GM12878 (cell line): ENCODE data around the gene NUDT3. TPM values are rescaled to one million over a fixed set of nuclear protein-coding genes. Genes with fewer than 3 reads are reported as not detected.
"Not testable (repeated sequence)": the region's sequence is repeated elsewhere in the genome, so short reads cannot be mapped to it uniquely, and the experiment has no call there.

ENCODE experiments used
- ATAC-seq: fragments of 200-7000 bp; cut with Tn5 transposase; 3 replicates; pipeline ENCODE4 v1.9.1; 2020; ENCODE audit warnings: mild to moderate bottlenecking, moderate library complexity
- BruUV-seq: library from RNA; stranded (reverse); fragments of 400-500 nt; replicated peaks from 2 replicates; lab custom pipeline; 2021; lab: Mats Ljungman, UMichigan
- CTCF ChIA-PET: fragments of 300-600 bp; sonication (Branson Sonifier 250); formaldehyde crosslinking; extraction: SDS; loops from one replicate; lab custom pipeline; 2021; ENCODE audit warnings: inconsistent platforms; lab: Yijun Ruan, JAX
- POLR2A ChIA-PET: fragments of 350-600 bp; formaldehyde crosslinking; extraction: SDS; loops from one replicate; lab custom pipeline; 2021; ENCODE audit warnings: inconsistent platforms; lab: Charles Lee
- RAD21 ChIA-PET: fragments of 300-600 bp; sonication (Branson Sonifier 250); formaldehyde crosslinking; loops from one replicate; lab custom pipeline; 2023; ENCODE audit warnings: antibody characterized with exemption; ENCODE audit not compliant: unreplicated experiment; lab: Charles Lee
- SMC1A ChIA-PET: fragments of 300-600 bp; sonication (Branson Sonifier 250); formaldehyde crosslinking; loops from one replicate; lab custom pipeline; 2023; ENCODE audit not compliant: unreplicated experiment, uncharacterized antibody; lab: Charles Lee
- DNase-seq: peaks from one replicate; pipeline ENCODE4 v3.0.0-alpha.2; 2011; ENCODE audit warnings: low read depth, low spot score
- FAIRE-seq: peaks from 3 replicates; lab custom pipeline; 2011; peaks lifted over from hg19 to GRCh38; lab: Jason Lieb, UNC
- H2AFZ ChIP-seq: 2 replicates; pipeline ENCODE4 v1.6.0; 2011; ENCODE audit warnings: low read depth, low read length, control low read depth; ENCODE audit not compliant: control insufficient read depth
- H3K27ac ChIP-seq: 2 replicates; pipeline ENCODE4 v1.5.1; 2011; ENCODE audit warnings: control low read depth; ENCODE audit not compliant: control insufficient read depth, insufficient read depth
- H3K27me3 ChIP-seq, 2 experiments: replicated peaks in 1 of 2; 2 replicates each; pipeline versions ENCODE4 v1.6.0 to v1.6.1; 2011; ENCODE audit warnings: low read length in 1 of 2; ENCODE audit not compliant: control insufficient read depth in 2 of 2, insufficient read depth in 2 of 2
- H3K36me3 ChIP-seq, 2 experiments: 2 replicates each; pipeline ENCODE4 v1.5.1; 2011; ENCODE audit warnings: low read length in 1 of 2; ENCODE audit not compliant: control insufficient read depth in 2 of 2, insufficient read depth in 2 of 2
- H3K4me1 ChIP-seq: 2 replicates; pipeline ENCODE4 v1.6.1; 2011; ENCODE audit warnings: mild to moderate bottlenecking, low read length, moderate library complexity, mixed read lengths; ENCODE audit not compliant: control insufficient read depth, insufficient read depth
- H3K4me2 ChIP-seq: 2 replicates; pipeline ENCODE4 v1.6.0; 2011; ENCODE audit warnings: control low read depth; ENCODE audit not compliant: control insufficient read depth, insufficient read depth
- H3K4me3 ChIP-seq: fragments of 200-600 bp; sonication (generic); 2 replicates; pipeline ENCODE4 v1.5.1; 2016
- H3K79me2 ChIP-seq: 2 replicates; pipeline ENCODE4 v1.6.0; 2011; ENCODE audit warnings: low read length; ENCODE audit not compliant: control insufficient read depth, insufficient read depth
- H3K9ac ChIP-seq: 2 replicates; pipeline ENCODE4 v1.8.0; 2011; ENCODE audit warnings: low read length, control low read depth, mixed read lengths; ENCODE audit not compliant: control insufficient read depth, insufficient read depth
- H3K9me3 ChIP-seq: replicated peaks from 3 replicates; pipeline ENCODE4 v1.5.1; 2011; ENCODE audit warnings: mild to moderate bottlenecking, low read length; ENCODE audit not compliant: control insufficient read depth, insufficient read depth
- H4K20me1 ChIP-seq: 2 replicates; pipeline ENCODE4 v1.6.0; 2011; ENCODE audit not compliant: control insufficient read depth, insufficient read depth
- BACH1 ChIP-seq: fragments of 450-650 bp; IDR thresholded peaks from 2 replicates; pipeline ENCODE4 v1.6.1; 2017; ENCODE audit warnings: mild to moderate bottlenecking, borderline replicate concordance
- CBX5 ChIP-seq: sonication (generic); IDR thresholded peaks from 2 replicates; pipeline ENCODE4 v1.6.1; 2016; ENCODE audit warnings: low read depth, moderate library complexity, mild to moderate bottlenecking, inconsistent platforms
- E2F8 ChIP-seq: fragments of 450-650 bp; IDR thresholded peaks from 2 replicates; pipeline ENCODE4 v1.6.1; 2018; ENCODE audit warnings: mild to moderate bottlenecking, low read depth, moderate library complexity; ENCODE audit not compliant: partially characterized antibody
- EED ChIP-seq: sonication (generic); IDR thresholded peaks from 2 replicates; pipeline ENCODE4 v1.6.1; 2016; ENCODE audit warnings: antibody characterized with exemption, low read depth
- FOXK2 ChIP-seq: fragments of 450-650 bp; IDR thresholded peaks from 2 replicates; pipeline ENCODE4 v1.6.1; 2017; ENCODE audit warnings: mild to moderate bottlenecking, moderate library complexity
- KLF5 ChIP-seq: fragments of 450-650 bp; IDR thresholded peaks from 2 replicates; pipeline ENCODE4 v1.6.1; 2014; ENCODE audit warnings: mild to moderate bottlenecking; ENCODE audit not compliant: partially characterized antibody
- MYC ChIP-seq: IDR thresholded peaks from 2 replicates; pipeline ENCODE4 v1.6.1; 2011; ENCODE audit warnings: mild to moderate bottlenecking, low read length, moderate library complexity, inconsistent platforms; ENCODE audit not compliant: insufficient read depth, insufficient replicate concordance, insufficient read length, severe bottlenecking
- NBN ChIP-seq: fragments of 450-650 bp; IDR thresholded peaks from 2 replicates; pipeline ENCODE4 v1.6.1; 2016
- SREBF1 ChIP-seq: IDR thresholded peaks from 2 replicates; pipeline ENCODE4 v1.6.1; 2012; ENCODE audit warnings: mild to moderate bottlenecking, low read length
- TARDBP ChIP-seq: IDR thresholded peaks from 2 replicates; pipeline ENCODE4 v1.6.1; 2016; ENCODE audit warnings: borderline replicate concordance
- WGBS: methylation state at CpG from one replicate; pipeline ENCODE4 v1.1.6; 2016; ENCODE audit warnings: low lambda C conversion rate; ENCODE audit not compliant: insufficient replicate concordance, insufficient coverage; ENCODE audit errors: missing lambda C conversion rate; 5-methylcytosine and 5-hydroxymethylcytosine counted together
- in situ Hi-C: fragments of 300-500 bp; cut with MboI; formaldehyde crosslinking; loops from 9 replicates; pipeline ENCODE4 v1.14.3; 2018; ENCODE audit warnings: mixed read lengths
- intact Hi-C: fragments of 100-400 bp; cut with micrococcal nuclease; formaldehyde crosslinking; loops from one replicate; pipeline ENCODE4 v1.14.2; 2022; ENCODE audit not compliant: unreplicated experiment
- polyA plus RNA-seq, 11 experiments: library from polyadenylated mRNA; depleted of rRNA in 4 of 11; unstranded in 6 of 11; stranded (reverse) in 5 of 11; fragments of >200 nt; fragmentation: Nextera tagmentation in 4 of 11; fragmentation: Illumina TruSeq in 1 of 11; extraction: Ambion mirVana in 4 of 11; extraction: Trizol in 1 of 11; gene quantifications; 1 replicate in 1 of 11; 2 replicates in 10 of 11; pipeline versions ENCODE4 v1.2.1 to v1.2.3, GENCODE V29; 2011 to 2016; ENCODE audit warnings: inconsistent platforms in 2 of 11, missing spikeins in 2 of 11, low read depth in 1 of 11
- total RNA-seq, 4 experiments: library from RNA; depleted of rRNA in 3 of 4; stranded (reverse); fragments of >200 nt in 3 of 4; fragmentation: Illumina TruSeq in 1 of 4; extraction: Trizol in 1 of 4; gene quantifications; 2 replicates each; pipeline versions ENCODE4 v1.2.1 to v1.2.3, GENCODE V29; 2013 to 2021

The NUDT3 gene
- total and polyA plus RNA-seq, 10 of the 15 experiments (the other 5 are each of a cell fraction or from before 2014, with no cell fraction given) = 2.4 to 32.3 (median 25.5) TPM

GRCh38 chr6:34373511-34373910 lies 19.0 kb downstream of the NUDT3 start:
- H3K36me3 ChIP-seq = no peaks in the 10 kb centered on the region; a peak in 2 of 4 replicates
- H3K9ac ChIP-seq = no peak overlapping the region
- intact Hi-C loops (no loop called here), in situ Hi-C loops (no loop called here)
- H3K27ac ChIP-seq = no peak overlapping the region
- ChIA-PET CTCF (interaction anchor here (0.8 kb wide), 1 partner anchor 63 kb away, joined by 3 read pairs; no protein-coding TSS in a partner anchor), POLR2A (interaction anchor here (0.5 to 0.9 kb wide), 4 partner anchors 10 to 43 kb away, joined by 3 to 9 read pairs (median 5); no protein-coding TSS in a partner anchor), SMC1A (interaction anchor here (0.7 to 2.0 kb wide), 4 partner anchors 9 to 124 kb away, joined by 3 to 9 read pairs (median 3); no protein-coding TSS in a partner anchor), RAD21 (interaction anchor here (1.2 kb wide), 1 partner anchor 9 kb away, joined by 3 read pairs; no protein-coding TSS in a partner anchor)
- H3K4me1 ChIP-seq = peaks cover 4% of the 10 kb centered on the region; the same call in 1 of the 2 replicates
- no peaks in the 10 kb centered on the region for H3K9me3 ChIP-seq
- no peak overlapping the region for H3K4me2 ChIP-seq
- BruUV-seq = no TSS peak
- DNase-seq (no peak), FAIRE-seq (no peak), ATAC-seq (no peak)
- H2AFZ ChIP-seq = no peak overlapping the region
- peaks cover 61% of the 10 kb centered on the region for H3K79me2 ChIP-seq
- no peak overlapping the region for H3K4me3 ChIP-seq
- H3K27me3 ChIP-seq = no peaks in the 10 kb centered on the region
- no peaks in the 10 kb centered on the region; the same call in 1 of the 2 replicates for H4K20me1 ChIP-seq
- TF ChIP-seq E2F8 (no peak), NBN (no peak), BACH1 (no peak), TARDBP (no peak), MYC (no peak), KLF5 (no peak), FOXK2 (no peak), SREBF1 (no peak), EED (no peak), CBX5 (no peak)
- TF ChIP-seq, all 136 proteins: peak for 0
- WGBS = 99% methylated on average over 5 of the region's 5 CpGs

GRCh38 chr6:34371865-34372264 lies 20.6 kb downstream of the NUDT3 start:
- ATAC-seq, H3K27me3 ChIP-seq, FAIRE-seq, RAD21 ChIA-PET, CTCF ChIA-PET, H2AFZ ChIP-seq, H3K9me3 ChIP-seq, H3K9ac ChIP-seq, intact Hi-C loops, H3K27ac ChIP-seq, H3K4me2 ChIP-seq, in situ Hi-C loops, H3K36me3 ChIP-seq, DNase-seq, POLR2A ChIA-PET, H3K4me1 ChIP-seq, H4K20me1 ChIP-seq, H3K4me3 ChIP-seq, SMC1A ChIA-PET: not testable (repeated sequence)
- BruUV-seq = TSS peak; percentile 29
- peaks cover 52% of the 10 kb centered on the region for H3K79me2 ChIP-seq
- 99% methylated on average over 5 of the region's 5 CpGs for WGBS
